NOMO-1 treated with dmso at 0.1 percent for 144 hours (cell line): Measurements from ENCODE around the gene NOVA2.
A peak's percentile ranks its signal among the peaks of the same experiment; 100 is the strongest.
"Not testable (repeated sequence)": the region's sequence is repeated elsewhere in the genome, so short reads cannot be mapped to it uniquely, and the experiment has no call there.

Experiments used
- DNase-seq: peaks from one replicate; lab custom pipeline; 2025; ENCODE audit not compliant: unreplicated experiment; lab: John Stamatoyannopoulos, UW

The NOVA2 gene

GRCh38 chr19:45897261-45897812 lies 76.3 kb downstream of the NOVA2 start:
- no peak for DNase-seq

- not testable (repeated sequence) for DNase-seq
Measured at GRCh38 chr19:45895983-45896599, 77.6 kb downstream of the NOVA2 start.

GRCh38 chr19:45895519-45895972 lies 78.1 kb downstream of the NOVA2 start:
- no peak for DNase-seq

DNA sequence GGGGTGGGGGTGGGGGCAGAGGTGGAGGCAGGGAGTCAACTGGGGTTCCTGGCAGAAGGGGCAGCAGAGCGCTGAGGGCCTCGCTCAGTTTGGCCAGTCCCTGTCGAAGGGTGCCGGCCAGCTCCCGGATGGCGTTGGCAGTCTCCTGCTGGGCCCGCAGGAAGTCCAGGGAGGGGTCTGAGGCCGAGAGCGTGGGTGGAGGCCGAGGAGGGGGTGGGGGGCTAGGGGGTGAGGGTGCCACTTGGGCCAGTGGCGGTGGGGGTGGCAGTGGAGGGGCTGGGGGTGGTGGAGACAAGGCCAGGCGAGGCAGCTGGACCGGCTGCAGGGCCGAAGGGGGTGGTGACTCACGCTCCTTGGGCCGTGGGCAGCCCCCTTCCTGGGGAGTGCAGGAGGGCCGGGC lies 82.8 kb downstream of the NOVA2 start:
- no peak for DNase-seq

DNA sequence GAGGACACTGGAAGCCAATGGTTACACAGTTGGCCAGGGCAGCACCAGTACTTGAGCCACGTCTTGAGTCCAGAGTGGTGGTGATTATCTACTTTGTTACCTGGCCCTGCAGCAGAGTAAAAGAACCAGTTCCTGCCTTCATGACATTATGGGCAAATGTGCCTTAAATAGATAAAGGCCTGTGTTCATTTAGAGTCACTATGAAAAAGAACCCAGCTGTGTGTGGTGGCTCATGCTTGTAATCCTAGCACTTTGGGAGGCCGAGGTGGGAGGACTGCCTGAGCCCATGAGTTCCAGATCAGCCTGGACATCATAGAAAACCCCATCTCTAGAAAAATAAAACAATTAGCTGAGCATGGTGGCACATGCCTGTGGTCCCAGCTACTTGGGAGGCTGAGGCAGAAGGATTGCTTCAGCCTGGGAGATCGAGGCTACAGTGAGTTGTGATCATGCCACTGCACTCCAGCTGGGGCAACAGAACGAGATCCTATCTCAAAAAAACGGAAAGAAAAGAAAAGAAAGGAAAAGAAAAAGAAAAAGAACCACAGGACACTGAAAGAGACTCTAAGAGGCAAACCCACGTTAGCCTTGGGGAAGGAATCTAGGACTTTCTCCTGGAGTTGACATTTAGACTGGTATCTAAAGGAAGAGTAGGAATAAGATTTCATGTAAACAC lies 84.3 kb downstream of the NOVA2 start:
- DNase-seq, result no peak

GRCh38 chr19:45887200-45887710 lies 86.4 kb downstream of the NOVA2 start:
- DNase-seq, result no peak

DNA sequence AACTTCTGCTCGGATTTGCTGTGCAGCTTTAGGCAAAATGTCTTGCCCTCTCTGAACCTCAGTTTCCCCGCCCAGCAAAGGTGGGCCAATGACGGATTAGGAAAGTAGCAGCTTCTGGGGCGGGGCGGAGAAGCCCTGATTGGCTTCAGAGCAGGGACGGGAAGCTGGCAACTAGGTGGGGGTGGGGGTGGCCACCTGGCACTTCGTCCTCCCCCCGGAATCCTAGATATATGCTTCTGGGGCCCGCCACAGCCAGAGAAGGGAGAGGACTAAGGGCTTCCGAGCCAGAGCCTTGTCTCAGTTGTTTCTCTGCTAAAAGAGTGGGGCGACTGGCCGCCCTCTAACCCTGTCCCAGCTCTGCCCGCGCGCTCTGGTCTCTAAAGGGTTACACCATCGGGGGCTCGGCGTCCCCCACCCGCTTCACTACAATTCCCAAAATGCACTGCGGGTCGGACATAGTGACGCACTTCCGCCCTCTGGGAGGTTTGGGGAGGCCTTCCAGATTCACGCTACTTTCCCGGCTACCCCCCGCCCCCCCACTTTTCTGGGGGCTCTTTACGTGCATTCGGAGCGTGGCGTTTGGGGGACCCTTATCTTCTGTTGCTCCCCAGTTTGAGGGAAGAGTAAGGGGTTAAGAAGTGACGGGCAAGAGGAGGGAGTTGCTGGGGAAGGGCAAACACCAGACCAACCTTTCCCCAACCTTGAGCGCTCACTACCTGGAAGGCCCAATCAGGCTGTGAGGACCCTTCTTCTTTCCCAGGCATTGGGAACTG lies 87.1 kb downstream of the NOVA2 start:
- peak; percentile 87 for DNase-seq

GRCh38 chr19:45885556-45886426 lies 87.9 kb downstream of the NOVA2 start, which contains the start of gene IRF2BP1:
IRF2BP1 (minus strand) TSS chr19:45886141; CDS start chr19:45885774, 367 bp downstream.
- peak; percentile 88 for DNase-seq

GRCh38 chr19:45884682-45885555 lies 88.7 kb downstream of the NOVA2 start:
- DNase-seq, result no peak

DNA sequence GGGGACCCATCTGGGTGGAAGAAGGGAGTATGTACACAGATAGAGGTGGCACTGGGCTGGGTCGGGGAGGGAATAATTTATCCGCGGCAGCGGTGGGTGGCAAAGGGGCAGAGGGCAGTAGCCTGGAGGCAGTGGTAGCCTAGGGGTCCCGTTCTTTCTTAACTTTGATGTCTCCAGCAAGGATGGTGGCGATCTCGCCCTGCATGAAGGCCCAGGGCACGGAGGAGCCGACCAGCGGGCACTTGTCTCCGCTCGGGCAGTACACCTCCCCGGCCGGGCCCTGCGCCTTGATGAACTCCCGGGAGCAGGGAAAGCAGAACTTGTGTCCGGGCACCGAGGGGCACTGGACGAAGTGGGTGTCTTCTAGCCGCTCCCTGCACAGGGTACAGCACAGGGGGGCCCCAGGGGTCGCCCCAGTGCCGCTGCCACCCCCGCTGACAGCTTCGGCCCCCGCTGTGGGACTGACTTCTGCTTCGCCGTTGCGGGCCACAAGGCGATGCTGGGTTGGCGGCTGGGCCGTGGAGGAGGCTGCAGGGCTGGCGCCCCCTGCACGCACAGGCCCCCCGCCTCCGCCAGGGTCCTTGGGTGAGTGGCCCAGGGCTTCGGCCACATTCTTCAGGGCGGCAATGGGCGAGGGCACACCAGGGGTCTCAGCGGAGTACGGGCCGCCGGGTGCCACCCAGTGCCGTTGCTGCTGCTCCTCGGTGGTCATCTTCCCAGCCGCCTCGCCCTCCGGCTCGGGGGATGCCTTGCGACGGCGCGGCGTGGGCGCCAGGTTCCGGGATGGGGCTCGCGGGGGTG lies 89.6 kb downstream of the NOVA2 start:
- no peak for DNase-seq
